Measurements from ENCODE around the gene COQ2. TPM values are rescaled to one million over a fixed set of nuclear protein-coding genes. Genes with fewer than 3 reads are reported as not detected.

Gene COQ2
- total RNA-seq, 1 donor, result 14.1 TPM

- Histone ChIP-seq H3K4me3 (ENCODE audit: insufficient read depth, low read length) (no peak overlapping the region), H3K4me1 (ENCODE audit: insufficient read depth, low read length) (peaks cover 8% of the 10 kb centered on the region), H3K27me3 (ENCODE audit: insufficient read depth, low read length) (no peaks in the 10 kb centered on the region), H3K4me2 (ENCODE audit: insufficient read depth, low read length) (no peak overlapping the region), H2AFZ (ENCODE audit: low read length) (no peak overlapping the region), H3K79me2 (ENCODE audit: insufficient read depth, low read length) (no peaks in the 10 kb centered on the region), H4K20me1 (ENCODE audit: insufficient read depth, low read length) (no peaks in the 10 kb centered on the region), H3K36me3 (ENCODE audit: insufficient read depth, low read length) (no peaks in the 10 kb centered on the region), H3K9me3 (ENCODE audit: low read depth, low read length) (no peaks in the 10 kb centered on the region), H3K27ac (ENCODE audit: low read depth, low read length) (no peak overlapping the region)
- DNase-seq (ENCODE audit: insufficient read length, low spot score, missing footprints), result peak; percentile 54
- TF ChIP-seq, protein P1, sequence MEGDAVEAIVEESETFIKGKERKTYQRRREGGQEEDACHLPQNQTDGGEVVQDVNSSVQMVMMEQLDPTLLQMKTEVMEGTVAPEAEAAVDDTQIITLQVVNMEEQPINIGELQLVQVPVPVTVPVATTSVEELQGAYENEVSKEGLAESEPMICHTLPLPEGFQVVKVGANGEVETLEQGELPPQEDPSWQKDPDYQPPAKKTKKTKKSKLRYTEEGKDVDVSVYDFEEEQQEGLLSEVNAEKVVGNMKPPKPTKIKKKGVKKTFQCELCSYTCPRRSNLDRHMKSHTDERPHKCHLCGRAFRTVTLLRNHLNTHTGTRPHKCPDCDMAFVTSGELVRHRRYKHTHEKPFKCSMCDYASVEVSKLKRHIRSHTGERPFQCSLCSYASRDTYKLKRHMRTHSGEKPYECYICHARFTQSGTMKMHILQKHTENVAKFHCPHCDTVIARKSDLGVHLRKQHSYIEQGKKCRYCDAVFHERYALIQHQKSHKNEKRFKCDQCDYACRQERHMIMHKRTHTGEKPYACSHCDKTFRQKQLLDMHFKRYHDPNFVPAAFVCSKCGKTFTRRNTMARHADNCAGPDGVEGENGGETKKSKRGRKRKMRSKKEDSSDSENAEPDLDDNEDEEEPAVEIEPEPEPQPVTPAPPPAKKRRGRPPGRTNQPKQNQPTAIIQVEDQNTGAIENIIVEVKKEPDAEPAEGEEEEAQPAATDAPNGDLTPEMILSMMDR (IDR thresholded peaks at IDR 0.05; ENCODE audit: extremely low read depth, low read depth, low read length), result no peak
Observed at GRCh38 chr4:83251447-83251830, 33.2 kb downstream of the COQ2 start.

DNA sequence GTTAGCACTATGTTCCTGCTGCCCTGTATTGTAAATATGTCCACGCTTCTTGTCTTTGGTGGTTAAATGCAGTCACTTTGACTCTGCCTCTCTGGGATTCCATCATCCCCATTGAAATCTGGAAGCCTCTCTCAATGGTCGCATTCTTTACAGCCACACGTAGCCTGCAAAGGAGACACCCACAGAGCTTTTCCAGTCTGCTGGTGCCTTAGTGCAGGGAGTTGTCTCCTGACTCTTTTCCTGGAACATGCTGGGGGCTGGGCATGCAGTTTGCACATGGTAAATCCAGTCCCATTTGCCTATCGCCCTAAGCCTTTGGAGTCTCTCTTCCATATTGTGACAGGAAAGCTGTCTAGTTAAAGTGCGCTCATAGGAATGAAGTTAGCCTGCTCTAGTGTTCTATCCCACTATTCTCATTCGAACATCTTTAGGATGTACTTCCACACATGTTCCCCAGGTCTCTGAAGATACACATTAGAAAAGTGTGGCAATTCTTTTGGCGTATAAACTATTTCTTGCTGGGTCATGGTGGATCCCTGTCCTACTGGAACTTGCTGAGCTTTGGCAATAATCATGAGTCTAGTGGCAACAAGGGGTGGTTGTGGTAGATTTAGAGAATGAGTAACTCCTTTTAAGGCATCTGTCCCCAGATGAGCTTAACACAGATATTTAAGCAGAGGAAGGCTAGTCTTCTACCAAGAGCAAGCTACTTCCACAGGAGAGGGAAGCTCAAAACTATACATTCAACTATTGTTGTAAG lies 33.7 kb downstream of the COQ2 start:
- no peaks in the 10 kb centered on the region for H3K9me3 ChIP-seq (ENCODE audit: low read depth, low read length)
- peaks cover 4% of the 10 kb centered on the region for H3K4me1 ChIP-seq (ENCODE audit: insufficient read depth, low read length)

DNA sequence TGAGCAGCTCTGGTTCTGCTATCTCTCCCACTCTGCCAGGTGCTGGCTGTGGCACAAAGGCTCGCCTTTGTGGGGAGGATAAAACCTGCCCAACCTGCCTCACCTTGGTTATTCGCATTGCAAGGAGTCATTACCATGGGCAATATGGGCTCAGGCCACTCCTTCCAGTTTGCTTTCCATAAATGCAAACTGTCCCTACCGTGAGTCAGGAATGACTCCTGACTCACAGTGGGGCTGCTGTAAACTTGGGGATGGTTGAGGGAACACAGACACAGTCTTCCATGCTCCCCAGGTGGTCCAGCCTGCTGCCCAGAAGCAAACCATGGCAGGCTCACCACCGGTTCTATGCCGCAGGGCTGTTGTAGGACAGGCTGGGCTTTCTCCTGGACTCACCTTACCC lies 36.1 kb downstream of the COQ2 start:
- H3K9me3 ChIP-seq (ENCODE audit: low read depth, low read length), result no peaks in the 10 kb centered on the region
- H3K4me2 ChIP-seq (ENCODE audit: insufficient read depth, low read length), result no peak overlapping the region
- H3K36me3 ChIP-seq (ENCODE audit: insufficient read depth, low read length), result no peaks in the 10 kb centered on the region
- H3K79me2 ChIP-seq (ENCODE audit: insufficient read depth, low read length), result no peaks in the 10 kb centered on the region
- H3K4me1 ChIP-seq (ENCODE audit: insufficient read depth, low read length), result no peaks in the 10 kb centered on the region
- H3K27ac ChIP-seq (ENCODE audit: low read depth, low read length), result no peak overlapping the region
- DNase-seq (ENCODE audit: insufficient read length, low spot score, missing footprints), result peak; percentile 50
- no peaks in the 10 kb centered on the region for H3K27me3 ChIP-seq (ENCODE audit: insufficient read depth, low read length)
- H2AFZ ChIP-seq (ENCODE audit: low read length), result no peak overlapping the region
- H3K4me3 ChIP-seq (ENCODE audit: insufficient read depth, low read length), result no peak overlapping the region
- TF ChIP-seq, protein P1 (IDR thresholded peaks at IDR 0.05; ENCODE audit: extremely low read depth, low read depth, low read length), result no peak
- no peaks in the 10 kb centered on the region for H4K20me1 ChIP-seq (ENCODE audit: insufficient read depth, low read length)

More for the DNA sequence above, 33.7 kb downstream of the COQ2 start:
- Histone ChIP-seq H3K79me2 (ENCODE audit: insufficient read depth, low read length) (no peaks in the 10 kb centered on the region), H3K27me3 (ENCODE audit: insufficient read depth, low read length) (no peaks in the 10 kb centered on the region), H3K36me3 (ENCODE audit: insufficient read depth, low read length) (no peaks in the 10 kb centered on the region), H3K27ac (ENCODE audit: low read depth, low read length) (no peak overlapping the region), H3K4me2 (ENCODE audit: insufficient read depth, low read length) (no peak overlapping the region), H4K20me1 (ENCODE audit: insufficient read depth, low read length) (no peaks in the 10 kb centered on the region), H3K4me3 (ENCODE audit: insufficient read depth, low read length) (no peak overlapping the region), H2AFZ (ENCODE audit: low read length) (no peak overlapping the region)
- no peak for DNase-seq (ENCODE audit: insufficient read length, low spot score, missing footprints)
- TF ChIP-seq, protein P1 (IDR thresholded peaks at IDR 0.05; ENCODE audit: extremely low read depth, low read depth, low read length), result no peak

DNA sequence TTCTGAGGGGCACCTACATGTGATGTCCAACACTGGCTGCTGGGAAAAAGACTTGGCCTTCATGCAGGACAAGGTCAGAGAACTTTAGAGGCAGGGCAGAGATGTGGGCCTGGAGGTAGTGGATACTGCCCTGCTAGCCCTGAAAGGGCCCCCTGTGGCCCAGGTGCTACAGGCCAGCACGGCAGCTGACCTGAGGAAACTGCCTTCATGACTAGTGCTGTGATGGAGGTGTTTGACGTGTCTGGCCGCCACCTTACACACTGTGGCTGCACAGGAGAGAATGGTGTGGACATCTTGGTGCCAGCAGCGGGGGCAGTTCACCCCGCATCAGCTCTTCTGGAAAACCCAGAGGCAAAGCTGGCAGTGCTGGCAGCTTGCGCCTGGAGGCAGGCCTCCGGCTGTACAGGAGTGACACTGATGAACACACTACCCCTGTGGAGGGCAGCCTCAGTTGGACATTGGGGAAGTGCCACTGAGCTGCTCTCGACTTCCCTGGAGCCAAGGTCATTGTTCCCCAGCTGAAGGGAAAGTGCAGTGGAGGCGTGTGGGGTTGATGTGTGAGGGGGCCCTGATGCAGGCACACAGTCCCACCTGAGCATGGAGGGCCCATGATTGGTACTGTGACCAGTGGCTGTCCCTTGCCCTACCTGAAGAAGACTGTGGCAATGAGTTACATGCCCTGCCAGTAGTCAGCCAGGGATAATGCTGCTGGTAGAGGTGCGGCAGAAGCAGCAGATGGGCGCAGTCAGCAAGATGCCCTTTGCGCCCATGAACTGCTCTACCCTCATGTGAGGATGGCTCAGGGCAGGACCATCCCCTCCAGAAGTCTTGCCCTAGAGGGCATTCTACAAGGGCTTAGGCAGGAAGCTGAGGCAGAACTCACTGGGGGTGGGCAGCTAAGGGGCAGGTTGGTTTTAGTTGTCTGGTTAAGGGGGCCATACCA lies 36.9 kb downstream of the COQ2 start:
- no peaks in the 10 kb centered on the region for H3K9me3 ChIP-seq (ENCODE audit: low read depth, low read length)
- H4K20me1 ChIP-seq (ENCODE audit: insufficient read depth, low read length), result no peaks in the 10 kb centered on the region
- H3K79me2 ChIP-seq (ENCODE audit: insufficient read depth, low read length), result no peaks in the 10 kb centered on the region
- no peaks in the 10 kb centered on the region for H3K27me3 ChIP-seq (ENCODE audit: insufficient read depth, low read length)
- no peak overlapping the region for H2AFZ ChIP-seq (ENCODE audit: low read length)
- no peak overlapping the region for H3K27ac ChIP-seq (ENCODE audit: low read depth, low read length)
- no peak overlapping the region for H3K4me2 ChIP-seq (ENCODE audit: insufficient read depth, low read length)
- no peak for DNase-seq (ENCODE audit: insufficient read length, low spot score, missing footprints)
- TF ChIP-seq, protein P1 (IDR thresholded peaks at IDR 0.05; ENCODE audit: extremely low read depth, low read depth, low read length), result no peak
- H3K36me3 ChIP-seq (ENCODE audit: insufficient read depth, low read length), result no peaks in the 10 kb centered on the region
- H3K4me3 ChIP-seq (ENCODE audit: insufficient read depth, low read length), result no peak overlapping the region
- no peaks in the 10 kb centered on the region for H3K4me1 ChIP-seq (ENCODE audit: insufficient read depth, low read length)

All from osteoblast (primary cell).